Measurements from ENCODE around the gene PRRG1.
"Not testable (repeated sequence)": the region's sequence is repeated elsewhere in the genome, so short reads cannot be mapped to it uniquely, and the experiment has no call there.

Gene PRRG1

GRCh38 chrX:37487271-37487670 is 138.1 kb downstream of the PRRG1 start:
- CTCF ChIA-PET: no interaction called here
- no peak for DNase-seq (ENCODE audit: low read depth, low spot score)
- H3K4me3 ChIP-seq (ENCODE audit: low read depth, low read length): no peak overlapping the region
- no peak for TF ChIP-seq CTCF (IDR thresholded peaks at IDR 0.05; ENCODE audit: insufficient read depth, low read length, missing control alignments)
- POLR2A ChIA-PET: no interaction called here

GRCh38 chrX:37488323-37488722 is 139.2 kb downstream of the PRRG1 start:
- DNase-seq (ENCODE audit: low read depth, low spot score): no peak
- no peak overlapping the region for H3K4me3 ChIP-seq (ENCODE audit: low read depth, low read length)
- POLR2A ChIA-PET: no interaction called here
- no peak for TF ChIP-seq CTCF (IDR thresholded peaks at IDR 0.05; ENCODE audit: insufficient read depth, low read length, missing control alignments)
- CTCF ChIA-PET: no interaction called here

GRCh38 chrX:37491686-37492085 is 142.5 kb downstream of the PRRG1 start:
- no peak for DNase-seq (ENCODE audit: low read depth, low spot score)
- TF ChIP-seq CTCF (IDR thresholded peaks at IDR 0.05; ENCODE audit: insufficient read depth, low read length, missing control alignments): no peak
- ChIA-PET CTCF (no interaction called here), POLR2A (no interaction called here)
- no peak overlapping the region for H3K4me3 ChIP-seq (ENCODE audit: low read depth, low read length)

GRCh38 chrX:37495760-37496159 is 146.6 kb downstream of the PRRG1 start:
- CTCF ChIA-PET; POLR2A ChIA-PET; H3K4me3 ChIP-seq (ENCODE audit: low read depth, low read length); DNase-seq (ENCODE audit: low read depth, low spot score): not testable (repeated sequence)

- CTCF ChIA-PET; POLR2A ChIA-PET; DNase-seq (ENCODE audit: low read depth, low spot score); H3K4me3 ChIP-seq (ENCODE audit: low read depth, low read length): not testable (repeated sequence)
These were observed 148.0 kb downstream of the PRRG1 start for GRCh38 chrX:37497126-37497525.

- DNase-seq (ENCODE audit: low read depth, low spot score); H3K4me3 ChIP-seq (ENCODE audit: low read depth, low read length); POLR2A ChIA-PET; CTCF ChIA-PET: not testable (repeated sequence)
These were observed 149.2 kb downstream of the PRRG1 start for GRCh38 chrX:37498323-37498722.

GRCh38 chrX:37499649-37500048 is 150.5 kb downstream of the PRRG1 start:
- CTCF ChIA-PET; DNase-seq (ENCODE audit: low read depth, low spot score); H3K4me3 ChIP-seq (ENCODE audit: low read depth, low read length); POLR2A ChIA-PET: not testable (repeated sequence)

- no peak for DNase-seq (ENCODE audit: low read depth, low spot score)
- POLR2A ChIA-PET: no interaction called here
- TF ChIP-seq CTCF (IDR thresholded peaks at IDR 0.05; ENCODE audit: insufficient read depth, low read length, missing control alignments): no peak
- CTCF ChIA-PET: no interaction called here
- no peak overlapping the region for H3K4me3 ChIP-seq (ENCODE audit: low read depth, low read length)
These were observed 155.8 kb downstream of the PRRG1 start for GRCh38 chrX:37504991-37505390.

All from AG04449 (cell line).